Esophagus (tissue), 2 donors: ENCODE results near the gene TMPRSS6. TPM values are rescaled to one million over a fixed set of nuclear protein-coding genes. Genes with fewer than 3 reads are reported as not detected.

Experiments used
- H3K27ac ChIP-seq, 2 donors: one replicate each; pipeline ENCODE4 v1.5.1; 2013; ENCODE audit warnings: low read depth in 2 of 2, mild to moderate bottlenecking in 2 of 2, inconsistent platforms in 1 of 2, low read length in 1 of 2, moderate library complexity in 1 of 2
- H3K27me3 ChIP-seq, 2 donors: one replicate each; pipeline ENCODE4 v1.6.1; 2013; ENCODE audit warnings: low read length in 2 of 2, control low read depth in 1 of 2, mild to moderate bottlenecking in 1 of 2; ENCODE audit not compliant: insufficient read depth in 2 of 2, control insufficient read depth in 1 of 2
- H3K36me3 ChIP-seq, 2 donors: one replicate each; pipeline ENCODE4 v1.6.1; 2013; ENCODE audit warnings: low read length in 1 of 2; ENCODE audit not compliant: control insufficient read depth in 2 of 2, insufficient read depth in 2 of 2
- H3K4me1 ChIP-seq, 2 donors: one replicate each; pipeline ENCODE4 v1.6.1; 2013; ENCODE audit warnings: low read length in 1 of 2; ENCODE audit not compliant: control insufficient read depth in 2 of 2, insufficient read depth in 2 of 2
- H3K4me3 ChIP-seq, 2 donors: one replicate each; pipeline ENCODE4 v1.5.1; 2013; ENCODE audit warnings: low read length in 2 of 2, mild to moderate bottlenecking in 2 of 2, low read depth in 1 of 2, moderate library complexity in 1 of 2
- H3K9me3 ChIP-seq, 2 donors: one replicate each; pipeline ENCODE4 v1.6.1; 2013; ENCODE audit warnings: mild to moderate bottlenecking in 2 of 2, low read depth in 1 of 2, low read length in 1 of 2, moderate library complexity in 1 of 2; ENCODE audit not compliant: control insufficient read depth in 2 of 2, insufficient read depth in 1 of 2
- WGBS, 2 donors: extraction: QIAGEN DNeasy Blood & Tissue Kit; methylation state at CpG; one replicate each; pipeline ENCODE4 v1.1.7; 2013; 5-methylcytosine and 5-hydroxymethylcytosine counted together
- polyA plus RNA-seq, 2 donors: library from polyadenylated mRNA; stranded (reverse); fragments of 200-250 nt; gene quantifications; one replicate each; pipeline ENCODE4 v1.2.3, GENCODE V29; 2013
- donor health status: healthy with polysubstance abuse.
- donor health status: Bipolar disorder and iron deficiency.

The TMPRSS6 gene
- polyA plus RNA-seq, 2 donors = 0.04 to 0.05 TPM

- WGBS, 2 donors = 89 to 93% methylated on average over 12 of the region's 12 CpGs
- Histone ChIP-seq H3K27ac (no peak overlapping the region), H3K27me3 (no peaks in the 10 kb centered on the region), H3K9me3 (no peaks in the 10 kb centered on the region), H3K4me3 (no peak overlapping the region), H3K36me3 (peaks cover 0 to 14% of the 10 kb centered on the region in 2 donors), H3K4me1 (peaks cover 0 to 11% of the 10 kb centered on the region in 2 donors)
Measured at GRCh38 chr22:37057796-37058510, 51.6 kb downstream of the TMPRSS6 start.

DNA sequence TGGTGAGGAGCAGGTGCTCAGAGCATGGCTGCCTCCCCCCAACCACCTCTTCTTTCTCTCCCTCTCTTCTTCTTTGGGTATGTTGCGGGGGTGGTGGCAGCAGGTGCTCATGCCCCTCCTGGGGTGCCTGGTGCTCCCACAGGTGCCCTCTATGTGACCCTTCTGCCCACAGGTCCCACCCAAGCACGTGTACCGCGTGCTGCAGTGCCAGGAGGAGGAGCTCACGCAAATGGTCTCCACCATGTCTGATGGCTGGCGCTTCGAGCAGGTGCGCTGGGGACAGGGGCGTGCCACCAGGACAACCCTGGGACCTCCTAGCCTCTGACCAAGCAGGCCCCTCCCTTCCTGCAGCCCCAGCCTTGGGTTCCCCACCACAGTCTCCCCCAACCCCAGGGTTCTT lies 52.3 kb downstream of the TMPRSS6 start:
- Histone ChIP-seq H3K27ac (no peak overlapping the region), H3K36me3 (peaks cover 0 to 14% of the 10 kb centered on the region in 2 donors)

DNA sequence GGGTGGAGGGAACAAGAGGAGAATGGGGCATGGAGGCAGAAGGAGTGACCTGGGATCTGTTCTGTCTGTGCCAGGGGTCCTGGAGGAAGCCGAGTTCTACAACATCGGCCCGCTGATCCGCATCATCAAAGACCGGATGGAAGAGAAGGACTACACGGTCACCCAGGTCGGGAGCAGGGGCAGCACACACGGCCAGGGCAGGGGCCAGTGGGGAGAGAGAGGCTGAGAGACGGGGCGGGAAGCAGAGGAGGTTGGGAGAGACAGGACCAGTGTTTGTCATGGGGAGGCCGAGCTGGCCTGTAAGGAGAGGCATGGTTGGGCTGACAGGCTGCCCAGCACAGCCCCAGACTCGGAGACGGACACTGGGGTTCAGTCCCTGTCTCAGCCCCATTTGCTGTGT lies 53.3 kb downstream of the TMPRSS6 start:
- H3K36me3 ChIP-seq = peaks cover 0 to 14% of the 10 kb centered on the region in 2 donors
- H3K27me3 ChIP-seq = no peaks in the 10 kb centered on the region
- H3K4me3 ChIP-seq = no peak overlapping the region
- no peak overlapping the region for H3K27ac ChIP-seq
- 95 to 97% methylated on average over 13 of the region's 13 CpGs for WGBS, 2 donors
- H3K9me3 ChIP-seq = no peaks in the 10 kb centered on the region
- H3K4me1 ChIP-seq = peaks cover 0 to 17% of the 10 kb centered on the region in 2 donors

More for the DNA sequence above, 52.3 kb downstream of the TMPRSS6 start:
- Histone ChIP-seq H3K4me3 (no peak overlapping the region), H3K9me3 (no peaks in the 10 kb centered on the region), H3K27me3 (no peaks in the 10 kb centered on the region), H3K4me1 (peaks cover 0 to 16% of the 10 kb centered on the region in 2 donors)
- 85 to 88% methylated on average over 9 of the region's 9 CpGs for WGBS, 2 donors

GRCh38 chr22:37054600-37055365 lies 54.7 kb downstream of the TMPRSS6 start:
- no peak overlapping the region for H3K4me3 ChIP-seq
- no peaks in the 10 kb centered on the region for H3K27me3 ChIP-seq
- H3K9me3 ChIP-seq = no peaks in the 10 kb centered on the region
- no peak overlapping the region for H3K27ac ChIP-seq
- WGBS, 2 donors = 89 to 94% methylated on average over 20 of the region's 20 CpGs
- peaks cover 0 to 17% of the 10 kb centered on the region in 2 donors for H3K4me1 ChIP-seq
- peaks cover 0 to 14% of the 10 kb centered on the region in 2 donors for H3K36me3 ChIP-seq

GRCh38 chr22:37054056-37054395 lies 55.5 kb downstream of the TMPRSS6 start:
- Histone ChIP-seq H3K27me3 (no peaks in the 10 kb centered on the region), H3K36me3 (peaks cover 0 to 10% of the 10 kb centered on the region in 2 donors), H3K4me1 (peaks cover 0 to 17% of the 10 kb centered on the region in 2 donors), H3K27ac (peak overlapping the region; percentile 52 to 70), H3K4me3 (no peak overlapping the region), H3K9me3 (no peaks in the 10 kb centered on the region)
- WGBS, 2 donors = 53 to 66% methylated on average over 8 of the region's 8 CpGs

DNA sequence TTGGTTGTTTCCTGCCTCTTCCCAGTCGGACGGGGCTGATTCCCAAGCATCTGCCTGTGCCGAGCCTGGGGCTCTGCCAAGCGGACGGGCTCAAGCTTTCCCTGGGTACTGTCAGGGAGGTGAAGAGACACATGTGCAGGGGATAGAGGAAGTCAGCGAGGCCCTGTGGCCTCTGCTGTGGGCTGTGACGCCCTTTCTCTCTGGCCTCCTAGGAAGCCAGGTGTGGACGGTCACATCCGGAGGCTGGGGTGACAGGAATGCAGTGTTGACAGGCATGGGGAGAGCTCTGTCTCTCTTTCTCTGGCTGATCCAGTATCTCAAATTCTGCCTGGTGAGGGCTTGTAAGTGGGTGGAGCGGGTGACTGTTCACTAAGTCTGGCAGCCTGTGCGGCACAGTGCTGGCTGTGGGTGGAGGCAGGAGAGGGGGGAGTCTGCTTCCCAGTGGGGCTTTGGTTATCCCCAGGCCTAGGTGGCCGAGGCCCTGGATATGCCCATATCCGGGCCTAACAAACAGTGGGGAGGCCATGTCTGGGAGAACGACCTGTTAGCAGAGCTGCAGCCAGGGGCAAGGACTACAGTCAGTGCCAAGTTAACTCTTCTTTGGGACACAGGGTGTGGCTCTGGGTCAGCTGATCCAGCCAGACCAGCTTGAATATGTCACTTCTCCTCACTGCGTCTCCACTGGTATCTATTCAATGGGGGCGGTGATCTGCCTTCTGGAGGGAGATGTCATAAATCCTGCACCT lies 56.0 kb downstream of the TMPRSS6 start:
- 53 to 69% methylated on average over 16 of the region's 16 CpGs for WGBS, 2 donors
- peaks cover 0 to 17% of the 10 kb centered on the region in 2 donors for H3K4me1 ChIP-seq

GRCh38 chr22:37052386-37053309 lies 56.9 kb downstream of the TMPRSS6 start:
- H3K4me3 ChIP-seq = peak overlapping the region; percentile 51 to 58
- peaks cover 0 to 17% of the 10 kb centered on the region in 2 donors for H3K4me1 ChIP-seq
- no peaks in the 10 kb centered on the region for H3K27me3 ChIP-seq
- H3K27ac ChIP-seq = peak overlapping the region in 1 of 2 donors; percentile 70
- WGBS, 2 donors = 80 to 82% methylated on average over 25 of the region's 25 CpGs
- peaks cover 0 to 4% of the 10 kb centered on the region in 2 donors for H3K36me3 ChIP-seq
- no peaks in the 10 kb centered on the region for H3K9me3 ChIP-seq

More for the DNA sequence above, 56.0 kb downstream of the TMPRSS6 start:
- H3K27me3 ChIP-seq = no peaks in the 10 kb centered on the region
- no peaks in the 10 kb centered on the region for H3K9me3 ChIP-seq
- peaks cover 0 to 10% of the 10 kb centered on the region in 2 donors for H3K36me3 ChIP-seq
- peak overlapping the region; percentile 52 to 70 for H3K27ac ChIP-seq
- H3K4me3 ChIP-seq = no peak overlapping the region

DNA sequence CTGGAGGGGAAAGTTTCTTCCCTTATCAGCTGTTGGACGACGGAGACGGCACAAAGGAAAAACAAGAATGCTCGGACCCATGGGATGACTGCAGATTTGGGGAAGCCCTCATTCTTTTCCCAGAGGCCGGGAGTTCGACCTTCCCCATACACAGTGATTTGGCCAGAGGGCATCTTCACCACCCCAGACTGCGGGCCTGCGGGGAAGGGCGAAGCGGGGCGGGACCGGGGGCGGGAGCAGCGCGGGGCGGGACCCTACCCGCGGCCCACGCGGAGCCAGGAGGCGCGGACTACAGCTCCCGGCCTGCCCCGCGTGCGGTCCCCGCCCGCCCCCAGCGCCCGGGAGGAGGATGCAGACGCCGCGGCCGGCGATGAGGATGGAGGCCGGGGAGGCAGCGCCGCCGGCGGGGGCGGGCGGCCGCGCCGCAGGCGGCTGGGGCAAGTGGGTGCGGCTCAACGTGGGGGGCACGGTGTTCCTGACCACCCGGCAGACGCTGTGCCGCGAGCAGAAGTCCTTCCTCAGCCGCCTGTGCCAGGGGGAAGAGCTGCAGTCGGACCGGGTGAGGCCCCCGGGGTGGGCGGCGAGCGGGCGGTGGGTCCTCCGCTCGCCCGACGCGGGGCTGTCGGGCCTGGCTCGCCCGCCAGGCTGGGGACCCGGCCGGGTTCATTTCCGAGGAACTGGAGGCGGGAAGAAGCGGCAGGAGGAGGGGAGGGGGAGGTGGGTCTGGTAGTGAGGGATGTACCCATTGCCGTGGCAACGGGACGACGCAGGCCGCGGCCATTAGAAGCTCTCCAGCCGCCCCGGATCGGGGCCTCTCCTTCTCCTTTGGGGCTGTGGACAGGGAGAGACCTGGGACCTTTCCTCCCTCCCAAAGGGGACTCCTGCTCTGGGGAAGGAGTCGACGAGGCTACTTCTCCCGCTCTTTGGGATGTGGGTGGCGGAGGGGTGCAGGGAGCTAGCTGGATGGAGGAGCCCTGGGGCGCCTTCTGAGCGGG lies 57.8 kb downstream of the TMPRSS6 start, which contains the start of gene KCTD17:
KCTD17 (plus strand) TSS at position 352 of the 995 bp plus-strand sequence; CDS start at position 371, 19 bp downstream.
- Histone ChIP-seq H3K27ac (no peak within 1 kb of the TSS), H3K27me3 (no peaks in the 10 kb centered on the region), H3K9me3 (no peaks in the 10 kb centered on the region), H3K36me3 (peaks cover 0 to 2% of the 10 kb centered on the region in 2 donors), H3K4me1 (peaks cover 0 to 17% of the 10 kb centered on the region in 2 donors), H3K4me3 (peak within 1 kb of the TSS; percentile 51 to 58)
- WGBS, 2 donors = 3 to 4% methylated on average over 61 to 89 of the region's 89 CpGs
